GM18907 (cell line): Measurements from ENCODE around the gene DUSP16.
A peak's percentile ranks its signal among the peaks of the same experiment; 100 is the strongest.
"Not testable (repeated sequence)": the region's sequence is repeated elsewhere in the genome, so short reads cannot be mapped to it uniquely, and the experiment has no call there.

Experiments
- ATAC-seq: cut with Tn5 transposase; IDR thresholded peaks from one replicate; pipeline ENCODE4 v1.9.1; 2021; ENCODE audit warnings: mild to moderate bottlenecking, moderate library complexity; ENCODE audit not compliant: unreplicated experiment

Gene DUSP16, protein sequence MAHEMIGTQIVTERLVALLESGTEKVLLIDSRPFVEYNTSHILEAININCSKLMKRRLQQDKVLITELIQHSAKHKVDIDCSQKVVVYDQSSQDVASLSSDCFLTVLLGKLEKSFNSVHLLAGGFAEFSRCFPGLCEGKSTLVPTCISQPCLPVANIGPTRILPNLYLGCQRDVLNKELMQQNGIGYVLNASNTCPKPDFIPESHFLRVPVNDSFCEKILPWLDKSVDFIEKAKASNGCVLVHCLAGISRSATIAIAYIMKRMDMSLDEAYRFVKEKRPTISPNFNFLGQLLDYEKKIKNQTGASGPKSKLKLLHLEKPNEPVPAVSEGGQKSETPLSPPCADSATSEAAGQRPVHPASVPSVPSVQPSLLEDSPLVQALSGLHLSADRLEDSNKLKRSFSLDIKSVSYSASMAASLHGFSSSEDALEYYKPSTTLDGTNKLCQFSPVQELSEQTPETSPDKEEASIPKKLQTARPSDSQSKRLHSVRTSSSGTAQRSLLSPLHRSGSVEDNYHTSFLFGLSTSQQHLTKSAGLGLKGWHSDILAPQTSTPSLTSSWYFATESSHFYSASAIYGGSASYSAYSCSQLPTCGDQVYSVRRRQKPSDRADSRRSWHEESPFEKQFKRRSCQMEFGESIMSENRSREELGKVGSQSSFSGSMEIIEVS

DNA sequence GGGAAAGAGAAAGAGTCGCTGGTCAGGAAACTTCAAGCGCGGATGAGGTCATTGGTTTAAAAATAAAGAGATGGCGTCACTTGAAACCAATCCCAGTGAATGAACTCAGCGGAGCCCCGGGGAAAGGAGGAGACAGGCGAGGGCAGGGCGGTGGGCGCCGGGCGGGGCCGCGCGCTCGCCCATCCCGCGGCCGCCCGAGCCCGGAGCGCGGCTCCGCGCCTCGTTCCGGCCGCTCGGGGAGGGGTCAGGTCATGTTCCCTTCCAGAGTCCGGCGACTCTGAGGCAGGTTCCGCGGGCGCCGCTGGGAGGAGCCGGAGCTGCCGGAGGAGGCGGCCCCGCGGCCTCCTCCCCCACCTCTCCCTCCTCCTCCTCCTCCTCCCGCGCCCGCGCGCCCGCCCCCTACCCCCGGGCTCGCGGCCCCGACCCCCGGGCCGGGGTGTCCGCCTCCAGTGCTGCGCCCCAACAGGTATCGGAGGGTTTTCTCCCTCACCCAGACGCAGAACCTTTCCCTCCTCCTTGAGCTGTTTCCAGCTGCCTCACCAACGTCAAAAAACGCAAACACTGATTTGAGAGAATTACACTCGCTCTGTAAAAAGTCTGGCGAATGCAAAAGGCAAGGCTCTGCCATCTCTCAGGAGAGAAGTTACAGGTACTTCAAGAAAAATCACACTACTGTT, at the start of gene DUSP16:
TSS of gene DUSP16 (minus strand) at position 279 of the 677 bp plus-strand sequence. CDS start 41,765 bp downstream, outside the sequence.
- peak; percentile 70 for ATAC-seq

DNA sequence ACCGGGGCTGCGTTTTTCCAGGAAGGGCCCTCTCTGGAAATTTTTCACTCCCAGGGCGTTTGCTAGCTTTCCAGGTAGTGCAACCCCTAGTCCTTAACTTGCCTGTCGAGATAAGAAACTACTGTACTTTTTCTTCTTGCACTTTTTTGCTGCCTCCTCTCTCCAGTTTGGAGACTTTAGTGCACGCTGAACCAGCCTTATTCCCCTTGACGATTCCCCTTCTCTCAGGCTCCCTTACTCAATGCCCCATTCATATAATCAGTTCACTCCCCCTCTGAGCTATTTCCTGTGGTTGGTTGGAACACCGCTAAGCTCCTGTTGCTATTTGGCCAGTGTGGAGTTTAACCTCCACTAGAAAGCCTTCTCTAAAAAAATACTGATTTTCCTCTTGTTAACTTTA, 49.7 kb upstream of the DUSP16 start:
- no peak for ATAC-seq

DNA sequence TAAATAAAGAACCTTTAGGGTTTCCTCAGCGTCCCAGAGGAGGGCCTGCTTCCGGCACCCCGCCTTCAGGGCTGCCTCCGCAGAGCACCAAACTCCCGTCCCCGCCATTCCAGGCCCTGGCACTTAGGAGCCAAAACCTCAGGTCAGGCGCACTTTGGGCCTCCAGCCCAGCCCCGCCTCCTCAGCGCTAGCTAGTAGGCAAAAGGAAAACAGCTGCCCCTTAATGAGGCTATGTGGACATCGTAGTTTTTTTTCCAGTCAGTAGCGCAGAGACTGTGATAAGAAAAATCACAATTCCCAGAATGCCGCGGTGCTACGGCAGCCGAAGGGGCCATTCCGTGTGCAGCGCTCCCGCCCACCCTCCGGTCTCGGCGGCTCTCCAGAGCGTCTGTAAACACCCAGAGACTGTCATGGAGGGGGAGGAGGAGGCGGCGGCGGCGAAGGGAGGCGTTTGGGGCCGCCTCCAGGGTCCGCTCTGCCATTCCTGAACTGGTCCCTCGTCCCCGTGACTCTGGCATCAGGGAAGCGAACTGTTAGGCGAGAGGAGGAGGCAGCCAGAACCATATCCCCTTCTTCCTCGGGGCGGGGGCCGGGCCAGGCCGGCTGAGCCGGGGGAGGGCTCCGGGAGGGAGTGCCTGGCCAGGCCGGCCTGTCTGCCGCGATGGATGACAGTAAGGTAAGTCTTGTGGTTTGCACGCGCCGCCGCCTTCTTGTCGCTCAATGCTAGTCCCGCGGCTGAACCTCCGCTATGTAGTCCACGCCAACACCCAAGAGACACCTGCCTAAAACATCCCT, 49.0 kb upstream of the DUSP16 start, which contains the start of gene CREBL2:
TSS of gene CREBL2 (plus strand) at position 365 of the 795 bp plus-strand sequence. CDS start at position 662, 297 bp downstream.
- peak; percentile 83 for ATAC-seq

GRCh38 chr12:12610711-12611110, 48.0 kb upstream of the DUSP16 start:
- no peak for ATAC-seq

- ATAC-seq: no peak
Observed at GRCh38 chr12:12609692-12610091, 47.0 kb upstream of the DUSP16 start.

DNA sequence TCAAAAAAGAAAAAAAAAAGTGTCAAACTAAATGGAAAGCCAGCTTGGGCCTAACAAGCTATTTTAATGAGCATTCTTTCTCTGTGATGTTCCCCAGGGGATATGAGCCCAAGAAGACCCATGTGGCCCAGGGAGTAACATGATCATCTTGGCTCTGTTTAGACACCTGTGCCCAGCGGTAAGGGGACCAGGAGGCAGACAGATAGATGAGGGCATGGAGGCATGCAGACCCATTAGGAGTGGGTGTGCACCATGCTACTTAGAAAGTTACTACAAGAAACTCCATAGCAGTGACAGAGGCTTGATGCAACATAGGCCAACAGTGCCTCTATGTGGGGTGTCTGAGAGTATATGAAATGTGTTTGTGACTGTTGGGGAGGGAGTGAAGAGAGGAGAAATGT, 45.9 kb upstream of the DUSP16 start:
- no peak for ATAC-seq

GRCh38 chr12:12606781-12607589, 44.3 kb upstream of the DUSP16 start:
- ATAC-seq: no peak

GRCh38 chr12:12604740-12605139, 42.1 kb upstream of the DUSP16 start:
- ATAC-seq: no peak

- no peak for ATAC-seq
Observed at GRCh38 chr12:12600659-12601058, 38.0 kb upstream of the DUSP16 start.

- ATAC-seq: no peak
Observed at GRCh38 chr12:12599750-12600643, 37.3 kb upstream of the DUSP16 start.

DNA sequence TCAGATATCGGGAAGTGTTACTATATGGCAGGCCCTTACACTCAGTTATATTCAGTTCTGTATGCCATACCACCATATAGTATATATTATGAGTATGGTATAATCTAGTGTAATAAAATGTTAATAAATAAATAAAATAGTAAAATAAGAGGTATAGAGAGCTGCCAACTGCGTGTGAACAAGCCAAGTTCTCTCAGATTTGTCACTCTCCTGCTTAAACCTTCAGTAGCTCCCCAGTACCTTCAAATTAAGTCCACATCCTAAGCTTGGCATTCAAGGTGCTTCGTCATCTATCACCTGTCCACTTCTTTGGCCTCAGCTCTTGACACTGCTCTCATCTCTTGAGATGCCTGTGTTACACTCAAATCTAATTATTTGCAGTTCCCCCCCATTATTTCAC, 36.2 kb upstream of the DUSP16 start:
- no peak for ATAC-seq

GRCh38 chr12:12596598-12596997, 33.9 kb upstream of the DUSP16 start:
- ATAC-seq: not testable (repeated sequence)

GRCh38 chr12:12595929-12596328, 33.3 kb upstream of the DUSP16 start:
- ATAC-seq: not testable (repeated sequence)

DNA sequence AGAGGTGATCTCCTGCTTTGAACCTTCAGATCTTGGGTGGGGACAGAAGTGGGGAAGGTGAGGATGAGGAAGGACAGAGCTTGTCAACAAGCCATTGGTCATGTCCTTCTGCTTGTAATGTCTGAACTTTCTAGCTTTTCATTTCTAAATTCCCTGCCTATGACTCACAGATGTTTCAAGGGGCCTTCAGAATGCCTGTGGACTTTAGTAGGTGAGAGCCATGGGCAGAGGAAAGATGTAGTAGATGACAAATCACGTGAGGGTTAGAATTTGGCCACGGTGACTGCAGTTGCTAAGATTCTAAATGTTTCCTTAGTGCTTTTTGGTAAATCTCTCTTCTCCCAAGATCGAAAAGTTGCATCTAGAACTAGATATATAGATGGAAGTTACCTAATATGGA, 30.3 kb upstream of the DUSP16 start:
- no peak for ATAC-seq

- ATAC-seq: no peak
Observed at GRCh38 chr12:12590961-12591360, 28.3 kb upstream of the DUSP16 start.

DNA sequence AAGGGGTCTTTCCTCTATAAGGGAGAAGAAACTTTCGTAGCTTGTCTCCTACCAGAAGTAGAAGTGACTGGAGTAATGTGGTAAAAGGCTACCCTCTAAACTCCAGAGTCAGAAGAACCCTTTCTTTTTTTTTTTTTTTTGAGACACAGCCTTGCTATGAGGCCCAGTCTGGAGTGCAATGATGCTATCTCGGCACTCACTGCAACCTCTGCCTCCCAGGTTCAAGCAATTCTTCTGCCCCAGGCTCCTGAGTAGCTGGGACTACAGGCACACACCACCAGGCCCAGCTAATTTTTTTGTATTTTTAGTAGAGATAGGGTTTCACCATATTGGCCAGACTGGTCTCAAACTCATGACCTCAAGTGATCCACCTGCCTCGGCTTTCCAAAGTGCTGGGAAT, 25.8 kb upstream of the DUSP16 start:
- ATAC-seq: not testable (repeated sequence)

- ATAC-seq: no peak
Observed at GRCh38 chr12:12587878-12588277, 25.2 kb upstream of the DUSP16 start.

- no peak for ATAC-seq
Observed at GRCh38 chr12:12586879-12587675, 24.4 kb upstream of the DUSP16 start.
